Eye (tissue), 1 donor: ENCODE results near the gene RAB5A.
"Not testable (repeated sequence)": the region's sequence is repeated elsewhere in the genome, so short reads cannot be mapped to it uniquely, and the experiment has no call there.

ENCODE experiments used
- DNase-seq: peaks from one replicate; pipeline ENCODE4 v3.0.0-alpha.2; 2015

Gene RAB5A

DNA sequence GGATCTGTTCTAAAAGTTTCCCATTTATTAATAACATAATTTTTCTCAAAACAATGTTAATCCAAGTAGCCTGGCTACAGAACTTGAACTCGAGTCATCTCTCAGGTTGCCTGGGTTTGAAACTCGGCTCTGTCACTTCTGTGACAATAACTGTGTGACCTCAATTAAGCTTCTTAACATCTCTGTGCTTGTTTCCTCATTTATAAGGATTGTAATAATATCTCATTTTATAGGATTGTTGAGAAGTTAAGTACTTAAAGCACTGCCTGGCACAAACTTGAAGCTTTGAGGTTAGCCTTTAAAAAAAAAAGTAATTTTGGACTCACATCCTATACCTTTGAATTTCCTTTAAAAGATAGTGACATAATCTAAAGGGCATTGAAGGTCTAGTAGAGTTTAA lies 3.4 kb downstream of the RAB5A start:
- DNase-seq = no peak

- no peak for DNase-seq
Measured at GRCh38 chr3:19954676-19955075, 7.8 kb downstream of the RAB5A start.

DNA sequence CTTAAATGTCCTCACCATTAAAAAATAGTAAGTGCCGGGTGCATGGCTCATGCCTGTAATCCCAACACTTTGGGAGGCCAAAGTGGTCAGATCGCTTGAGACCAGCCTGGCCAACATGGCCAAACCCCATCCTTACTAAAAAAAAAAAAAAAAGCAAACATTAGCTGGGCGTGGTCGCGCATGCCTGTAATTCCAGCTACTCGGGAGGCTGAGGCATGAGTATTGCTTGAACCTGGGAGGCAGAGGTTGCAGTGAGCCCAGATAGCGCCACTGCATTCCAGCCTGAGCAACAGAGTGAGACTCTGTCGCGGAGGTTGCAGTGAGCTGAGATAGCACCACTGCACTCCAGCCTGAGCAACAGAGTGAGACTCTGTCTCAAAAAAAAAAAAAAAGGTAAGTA lies 10.5 kb downstream of the RAB5A start:
- not testable (repeated sequence) for DNase-seq

DNA sequence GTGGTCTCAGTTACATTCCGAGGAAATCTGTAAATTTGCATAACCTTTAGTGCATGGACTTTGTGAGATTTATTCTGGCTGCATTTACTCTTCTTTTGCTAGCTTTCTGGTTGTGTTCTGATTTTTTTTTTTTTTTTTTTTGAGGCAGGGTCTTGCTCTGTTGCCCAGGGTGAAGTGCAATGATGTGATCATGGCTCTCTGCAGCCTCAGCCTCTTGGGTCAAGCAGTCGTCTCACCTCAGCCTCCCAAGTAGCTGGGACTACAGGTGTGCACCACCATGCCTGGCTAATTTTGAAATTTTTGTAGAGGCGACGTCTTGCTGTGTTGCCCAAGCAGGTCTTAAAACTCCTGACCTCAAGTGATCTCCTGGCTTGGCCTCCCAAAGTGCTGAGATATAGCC lies 12.6 kb downstream of the RAB5A start:
- no peak for DNase-seq

DNA sequence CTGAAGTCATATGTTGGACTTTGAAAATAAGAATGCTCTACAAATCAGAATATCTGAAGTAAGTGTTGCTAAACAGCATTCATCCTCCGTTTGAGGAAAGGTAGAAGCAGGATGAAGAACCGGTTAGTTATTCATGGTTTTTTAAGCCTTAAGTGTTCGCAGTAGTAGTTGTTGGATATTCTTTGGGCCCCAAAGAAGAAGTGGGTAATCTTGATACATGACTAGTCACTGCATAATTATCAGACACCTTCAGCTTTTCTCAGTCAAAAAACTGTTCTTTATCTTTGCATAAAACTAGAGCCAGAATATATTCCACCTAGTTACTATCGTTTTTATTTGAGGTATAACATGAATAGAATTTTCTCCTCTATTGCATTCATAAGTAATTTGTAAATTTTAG lies 13.8 kb downstream of the RAB5A start:
- DNase-seq = no peak

- no peak for DNase-seq
Measured at GRCh38 chr3:19961960-19962359, 15.1 kb downstream of the RAB5A start.

GRCh38 chr3:19967208-19967607 lies 20.3 kb downstream of the RAB5A start:
- DNase-seq = no peak

GRCh38 chr3:19967812-19968211 lies 20.9 kb downstream of the RAB5A start:
- DNase-seq = no peak

DNA sequence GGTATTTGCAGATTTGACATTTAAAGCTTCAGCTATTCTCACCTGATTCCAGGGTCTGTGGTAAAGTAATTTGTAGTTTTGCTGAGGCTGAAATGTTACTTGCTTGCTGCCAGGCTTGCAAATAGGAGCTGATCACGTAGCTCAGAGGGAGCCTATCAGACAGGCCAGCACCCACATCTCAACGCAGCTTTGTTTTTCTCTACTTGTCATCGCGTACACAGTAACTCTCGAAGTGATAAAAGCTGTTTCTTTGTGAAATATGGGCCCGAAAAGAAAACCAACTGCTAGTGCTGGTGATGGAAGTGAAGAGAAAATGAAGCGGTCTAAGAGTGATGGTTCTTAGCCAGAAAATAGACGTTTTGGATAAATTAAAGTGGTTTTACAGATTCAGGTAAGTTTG lies 23.4 kb downstream of the RAB5A start:
- no peak for DNase-seq

- DNase-seq = peak; percentile 6
Measured at GRCh38 chr3:19972054-19972453, 25.2 kb downstream of the RAB5A start.

GRCh38 chr3:19988904-19989303 lies 42.0 kb downstream of the RAB5A start:
- DNase-seq = not testable (repeated sequence)

DNA sequence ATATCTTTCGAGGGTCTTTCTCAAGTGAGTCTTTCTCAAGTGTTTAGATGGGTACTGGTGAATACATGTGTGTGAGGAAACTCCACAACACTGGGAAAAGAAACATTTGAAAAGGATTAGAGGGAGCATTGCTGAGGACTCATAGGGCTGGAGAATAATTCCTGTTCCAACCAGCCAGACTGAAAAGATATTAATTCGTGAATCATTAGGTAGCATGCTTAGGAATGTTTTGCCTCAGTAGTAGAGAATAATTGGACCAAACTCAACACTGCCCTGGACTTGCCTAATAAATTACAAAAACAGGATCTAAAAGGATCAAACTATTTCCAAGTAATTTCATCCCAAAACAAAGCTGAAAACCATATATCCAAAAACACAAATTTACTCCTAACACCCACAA lies 47.9 kb downstream of the RAB5A start:
- no peak for DNase-seq

GRCh38 chr3:19997502-19997901 lies 50.6 kb downstream of the RAB5A start:
- DNase-seq = no peak

- no peak for DNase-seq
Measured at GRCh38 chr3:20001932-20002331, 55.0 kb downstream of the RAB5A start.

- DNase-seq = no peak
Measured at GRCh38 chr3:20007960-20008359, 61.1 kb downstream of the RAB5A start.

DNA sequence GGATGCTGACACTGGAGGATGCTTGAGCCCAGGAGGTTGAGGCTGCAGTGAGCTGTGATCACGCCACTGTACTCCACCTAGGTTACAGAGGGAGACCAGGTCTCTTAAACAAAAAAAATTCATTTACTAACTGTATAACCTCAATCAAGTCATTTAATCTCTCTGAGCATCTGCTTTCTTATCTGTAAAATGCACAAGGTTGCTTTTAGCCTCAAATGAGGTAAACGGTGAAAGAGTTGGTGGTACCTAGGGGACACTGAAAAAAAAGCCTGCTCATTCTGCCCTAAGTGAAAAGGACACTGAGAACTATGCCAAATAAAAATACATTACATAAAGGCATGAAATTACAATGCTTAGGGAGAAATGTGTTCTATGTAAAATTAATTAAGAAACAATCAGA lies 61.7 kb downstream of the RAB5A start:
- DNase-seq = no peak

GRCh38 chr3:20012164-20012563 lies 65.3 kb downstream of the RAB5A start, which contains the start of gene PP2D1:
Gene PP2D1 (minus strand): TSS chr3:20012264. CDS start chr3:20012072, 192 bp downstream.
- DNase-seq = no peak

- no peak for DNase-seq
Measured at GRCh38 chr3:20013396-20013795, 66.5 kb downstream of the RAB5A start.

DNA sequence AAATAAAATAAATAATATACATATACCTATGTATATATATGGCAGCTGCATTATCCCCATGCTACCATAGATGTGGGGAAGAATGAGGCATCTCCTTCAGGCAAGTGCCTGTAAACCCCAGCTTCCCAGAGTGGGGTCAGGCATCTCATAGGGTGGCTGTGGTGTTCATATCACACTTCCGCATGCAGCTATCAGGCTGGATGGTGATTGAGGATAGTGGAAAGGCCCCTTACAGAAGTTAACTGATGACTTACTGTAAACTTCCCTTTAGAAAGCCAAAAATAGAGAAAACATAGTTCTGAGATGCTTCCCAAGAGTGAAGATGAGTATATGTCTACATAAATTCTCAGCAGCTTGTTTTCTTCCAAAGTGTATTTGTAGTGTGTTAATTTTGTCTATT lies 68.6 kb downstream of the RAB5A start:
- no peak for DNase-seq

GRCh38 chr3:20016076-20016475 lies 69.2 kb downstream of the RAB5A start:
- DNase-seq = not testable (repeated sequence)

DNA sequence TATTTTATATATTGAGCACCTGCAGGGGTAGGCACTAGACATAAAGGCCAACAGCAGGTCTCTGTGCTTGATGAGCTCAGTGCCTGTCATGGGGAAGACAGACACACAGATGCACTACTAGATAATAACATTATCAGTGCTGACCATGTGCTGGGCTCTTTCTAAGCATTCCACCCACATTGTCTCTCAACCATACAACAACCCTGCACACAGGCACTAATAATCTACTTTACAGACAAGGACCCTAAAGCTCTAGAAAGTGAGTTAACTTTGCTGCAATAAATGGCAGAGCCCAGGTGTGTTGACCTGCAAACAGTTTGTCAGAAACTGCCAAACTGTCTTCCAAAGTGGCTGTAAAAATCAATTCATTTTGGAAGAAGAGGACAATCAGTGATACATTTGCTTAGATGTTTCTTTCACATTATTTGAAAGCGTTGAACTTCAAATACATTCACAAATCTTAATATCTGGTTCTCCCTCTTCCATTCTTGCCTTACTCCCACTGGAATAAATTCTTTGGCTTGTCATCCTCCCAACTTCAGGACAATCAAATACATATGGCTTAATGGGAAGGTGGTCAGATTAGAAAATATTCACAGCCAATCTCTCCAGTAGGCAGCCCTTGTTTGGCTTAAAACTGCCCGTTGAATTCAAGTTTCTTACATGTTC lies 76.2 kb downstream of the RAB5A start:
- no peak for DNase-seq

- DNase-seq = peak; percentile 48
Measured at GRCh38 chr3:20023623-20024405, 76.9 kb downstream of the RAB5A start.

DNA sequence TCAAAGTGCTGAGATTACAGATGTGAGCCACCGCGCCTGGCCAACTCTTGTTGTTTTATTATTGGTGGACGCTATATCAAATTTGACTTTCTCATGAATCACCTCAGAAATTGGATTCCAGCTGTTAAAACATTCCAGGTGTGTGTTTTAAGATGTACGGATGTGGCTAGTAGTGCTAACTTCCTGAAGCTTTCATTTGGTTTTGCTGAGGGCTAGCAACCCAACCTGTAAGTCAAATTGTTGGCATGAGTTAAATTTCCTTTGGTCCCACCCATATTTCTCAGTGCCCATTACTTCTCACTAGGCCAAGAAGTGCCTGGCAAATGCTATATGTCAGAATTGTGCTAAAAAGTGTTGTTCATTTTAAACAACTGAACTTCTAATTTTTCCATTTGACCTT lies 80.2 kb downstream of the RAB5A start:
- no peak for DNase-seq

DNA sequence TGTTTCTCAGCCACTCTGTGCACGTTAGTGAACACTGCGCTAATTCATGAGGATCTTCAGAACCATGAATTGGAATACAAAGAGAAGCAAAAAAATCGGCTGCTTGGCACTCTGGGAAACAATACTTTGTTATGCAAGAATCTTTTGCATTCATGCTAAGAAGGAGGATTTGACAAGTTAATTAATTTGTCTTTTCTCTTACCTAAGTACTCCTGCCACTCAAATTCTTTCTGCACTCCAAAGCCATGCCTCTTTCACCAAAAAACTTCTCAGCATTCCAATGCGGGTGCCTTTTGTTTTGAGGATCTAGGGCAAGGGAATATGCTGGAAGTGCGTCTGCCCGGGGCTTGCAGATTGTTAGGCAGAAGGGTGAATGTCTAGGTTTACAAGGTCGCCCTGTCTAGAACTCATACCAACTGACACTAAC lies 82.0 kb downstream of the RAB5A start:
- DNase-seq = peak; percentile 29
